CD4-positive, alpha-beta T cell (primary cell): ENCODE data around the gene INPP5A. TPM values are rescaled to one million over a fixed set of nuclear protein-coding genes. Genes with fewer than 3 reads are reported as not detected.
A peak's percentile ranks its signal among the peaks of the same experiment; 100 is the strongest.

Experiments used
- ATAC-seq: fragments of 200-7000 bp; cut with Tn5 transposase; one replicate; pipeline ENCODE4 v1.10.0; 2022; ENCODE audit warnings: mild to moderate bottlenecking; ENCODE audit not compliant: poor library complexity
- CTCF ChIA-PET: fragments of 350-600 bp; sonication (Branson Sonifier 250); formaldehyde crosslinking; loops from one replicate; lab custom pipeline; 2021; ENCODE audit warnings: antibody characterized with exemption, inconsistent platforms; lab: Charles Lee
- POLR2A ChIA-PET: fragments of 350-600 bp; sonication (Branson Sonifier 250); formaldehyde crosslinking; loops from one replicate; lab custom pipeline; 2021; ENCODE audit warnings: antibody characterized with exemption, inconsistent platforms; lab: Charles Lee
- DNase-seq, 14 experiments: peaks; one replicate each; pipeline ENCODE4 v3.0.0-alpha.2; 2013 to 2020; ENCODE audit warnings: mixed read lengths in 2 of 14
- H3K27ac ChIP-seq, 2 donors: one replicate each; pipeline versions ENCODE4 v1.5.1 to v1.7.0; 2013; ENCODE audit warnings: low read length in 2 of 2, low read depth in 1 of 2, mild to moderate bottlenecking in 1 of 2
- H3K27me3 ChIP-seq, 2 experiments: 1 replicate in 1 of 2; 2 replicates in 1 of 2; pipeline versions ENCODE4 v1.6.1 to v1.7.0; 2013; ENCODE audit warnings: low read length in 2 of 2, control low read depth in 1 of 2, mild to moderate bottlenecking in 1 of 2, moderate library complexity in 1 of 2; ENCODE audit not compliant: insufficient read depth in 2 of 2, control insufficient read depth in 1 of 2
- H3K36me3 ChIP-seq: one replicate; pipeline ENCODE4 v1.6.1; 2013; ENCODE audit warnings: low read length, control low read depth; ENCODE audit not compliant: insufficient read depth
- H3K4me1 ChIP-seq: one replicate; pipeline ENCODE4 v1.6.1; 2013; ENCODE audit warnings: low read length, control low read depth; ENCODE audit not compliant: insufficient read depth
- H3K4me3 ChIP-seq: one replicate; pipeline ENCODE4 v1.5.1; 2013; ENCODE audit warnings: mild to moderate bottlenecking, low read length, moderate library complexity
- H3K9me3 ChIP-seq, 2 experiments: 1 replicate in 1 of 2; 2 replicates in 1 of 2; pipeline versions ENCODE4 v1.6.1 to v1.7.0; 2013; ENCODE audit warnings: low read length in 2 of 2, mild to moderate bottlenecking in 2 of 2, control low read depth in 1 of 2, moderate library complexity in 1 of 2; ENCODE audit not compliant: control insufficient read depth in 1 of 2, insufficient read depth in 1 of 2
- H3K27ac Mint-ChIP-seq: one replicate; pipeline ENCODE4 v1.8.0; 2020; ENCODE audit warnings: mixed read lengths
- H3K27me3 Mint-ChIP-seq: one replicate; pipeline ENCODE4 v1.8.0; 2021; ENCODE audit warnings: mixed read lengths
- H3K36me3 Mint-ChIP-seq: one replicate; pipeline ENCODE4 v1.8.0; 2021; ENCODE audit warnings: low read depth, mixed read lengths
- H3K4me1 Mint-ChIP-seq: one replicate; pipeline ENCODE4 v1.8.0; 2021; ENCODE audit warnings: low read depth, mixed read lengths
- H3K4me3 Mint-ChIP-seq: one replicate; pipeline ENCODE4 v1.8.0; 2020; ENCODE audit warnings: mild to moderate bottlenecking, mixed read lengths
- H3K9me3 Mint-ChIP-seq: one replicate; pipeline ENCODE4 v1.8.0; 2020; ENCODE audit warnings: mixed read lengths
- CTCF ChIP-seq: fragments of 200-600 bp; IDR thresholded peaks from one replicate; pipeline ENCODE4 v1.8.0; 2022; ENCODE audit warnings: antibody characterized with exemption, mild to moderate bottlenecking
- intact Hi-C, 2 experiments: fragments of 100-400 bp; cut with DNase I in 1 of 2; cut with micrococcal nuclease in 1 of 2; formaldehyde crosslinking; loops; one replicate each; pipeline versions ENCODE4 v1.15.1 to v1.9.0; 2023 to 2025; cut with DNase I, micrococcal nuclease
- total RNA-seq, 174 experiments: library from RNA in 2 of 174; stranded (reverse) in 2 of 174; gene quantifications; one replicate each; pipeline ENCODE4 v1.2.3 and lab custom pipeline; 2021 to 2026

The INPP5A gene
- total RNA-seq, 2 experiments from 2014 or later, result 22.0 to 24.8 TPM

- ChIA-PET CTCF (interaction anchor here (0.7 kb wide), 1 partner anchor 10 kb away, joined by 3 read pairs; no protein-coding TSS in a partner anchor), POLR2A (no interaction called here)
- ATAC-seq (no peak), DNase-seq (peak in 1 of 14 experiments; percentile 1)
- intact Hi-C loops, result no loop called here
- H3K27ac ChIP-seq, result no peak overlapping the region
- H3K36me3 Mint-ChIP-seq, result peaks cover 38% of the 10 kb centered on the region
- peaks cover 0 to 39% of the 10 kb centered on the region in 2 experiments for H3K9me3 ChIP-seq
- no peaks in the 10 kb centered on the region for H3K27me3 ChIP-seq
- no peak overlapping the region for H3K4me3 ChIP-seq
- no peak overlapping the region for H3K4me3 Mint-ChIP-seq
- no peaks in the 10 kb centered on the region for H3K4me1 ChIP-seq
- H3K36me3 ChIP-seq, result peaks cover 20% of the 10 kb centered on the region
- H3K27me3 Mint-ChIP-seq, result no peaks in the 10 kb centered on the region
- H3K9me3 Mint-ChIP-seq, result no peaks in the 10 kb centered on the region
- no peak for TF ChIP-seq CTCF
- H3K27ac Mint-ChIP-seq, result no peak overlapping the region
- no peaks in the 10 kb centered on the region for H3K4me1 Mint-ChIP-seq
Measured at GRCh38 chr10:132714986-132715775, 177.6 kb downstream of the INPP5A start.

- H3K4me1 Mint-ChIP-seq, result no peaks in the 10 kb centered on the region
- TF ChIP-seq CTCF, result no peak
- ChIA-PET CTCF (interaction anchor here (0.7 kb wide), 1 partner anchor 11 kb away, joined by 3 read pairs; no protein-coding TSS in a partner anchor), POLR2A (no interaction called here)
- intact Hi-C loops, result no loop called here
- no peak for ATAC-seq
- H3K36me3 Mint-ChIP-seq, result peaks cover 30% of the 10 kb centered on the region
- Histone ChIP-seq H3K36me3 (peaks cover 20% of the 10 kb centered on the region), H3K27ac (no peak overlapping the region), H3K9me3 (peaks cover 0 to 39% of the 10 kb centered on the region in 2 experiments), H3K4me1 (no peaks in the 10 kb centered on the region), H3K4me3 (no peak overlapping the region), H3K27me3 (no peaks in the 10 kb centered on the region)
- no peaks in the 10 kb centered on the region for H3K9me3 Mint-ChIP-seq
- H3K4me3 Mint-ChIP-seq, result no peak overlapping the region
- peak in 1 of 14 experiments; percentile 1 for DNase-seq
- H3K27ac Mint-ChIP-seq, result no peak overlapping the region
- H3K27me3 Mint-ChIP-seq, result no peaks in the 10 kb centered on the region
Measured at GRCh38 chr10:132715776-132716680, 178.4 kb downstream of the INPP5A start.

GRCh38 chr10:132716691-132717490 is 179.3 kb downstream of the INPP5A start:
- DNase-seq, result peak in 1 of 14 experiments; percentile 3
- TF ChIP-seq CTCF, result no peak
- peaks cover 0 to 34% of the 10 kb centered on the region in 2 experiments for H3K9me3 ChIP-seq
- no peak overlapping the region for H3K27ac ChIP-seq
- peaks cover 20% of the 10 kb centered on the region for H3K36me3 ChIP-seq
- ChIA-PET POLR2A (no interaction called here), CTCF (no interaction called here)
- H3K27me3 ChIP-seq, result no peaks in the 10 kb centered on the region
- H3K27me3 Mint-ChIP-seq, result no peaks in the 10 kb centered on the region
- H3K4me1 ChIP-seq, result no peaks in the 10 kb centered on the region
- no peak overlapping the region for H3K27ac Mint-ChIP-seq
- intact Hi-C loops, result no loop called here
- H3K9me3 Mint-ChIP-seq, result no peaks in the 10 kb centered on the region
- no peaks in the 10 kb centered on the region for H3K4me1 Mint-ChIP-seq
- peaks cover 25% of the 10 kb centered on the region for H3K36me3 Mint-ChIP-seq
- no peak for ATAC-seq
- no peak overlapping the region for H3K4me3 ChIP-seq
- no peak overlapping the region for H3K4me3 Mint-ChIP-seq
